Pancreas (tissue), 10 donors: ENCODE data around the gene ZNF787. TPM values are rescaled to one million over a fixed set of nuclear protein-coding genes. Genes with fewer than 3 reads are reported as not detected.

Source experiments
- ATAC-seq, 4 donors: fragments of 200-7000 bp; cut with Tn5 transposase; one replicate each; pipeline versions ENCODE4 v1.8.0 to v1.9.1; 2020; ENCODE audit warnings: mild to moderate bottlenecking in 4 of 4, moderate library complexity in 4 of 4
- DNase-seq, 6 donors: peaks; one replicate each; pipeline ENCODE4 v3.0.0-alpha.2; 2020
- FAIRE-seq: peaks from 2 replicates; lab custom pipeline; 2012; peaks lifted over from hg19 to GRCh38; lab: Jason Lieb, UNC
- H3K27ac ChIP-seq, 4 donors: fragments of 200-600 bp; sonication (generic); 1 replicate in 3 of 4; 2 replicates in 1 of 4; pipeline versions ENCODE4 v1.5.0 to v1.8.0; 2020
- H3K27me3 ChIP-seq, 4 donors: fragments of 200-600 bp; one replicate each; pipeline ENCODE4 v1.8.0; 2021
- H3K36me3 ChIP-seq, 3 donors: fragments of 200-600 bp; sonication (generic) in 1 of 3; one replicate each; pipeline versions ENCODE4 v1.5.0 to v1.8.0; 2020 to 2021
- H3K4me1 ChIP-seq, 3 donors: fragments of 200-600 bp; one replicate each; pipeline ENCODE4 v1.8.0; 2021
- H3K4me3 ChIP-seq, 4 donors: fragments of 200-600 bp; sonication (generic) in 2 of 4; one replicate each; pipeline versions ENCODE4 v1.5.0 to v1.8.0; 2020 to 2021
- H3K9me3 ChIP-seq, 4 donors: fragments of 200-600 bp; one replicate each; pipeline ENCODE4 v1.8.0; 2021
- CTCF ChIP-seq, 4 donors: fragments of 200-600 bp; sonication (generic) in 3 of 4; IDR thresholded peaks; one replicate each; pipeline versions ENCODE4 v1.5.0 to v1.8.0; 2021; ENCODE audit warnings: antibody characterized with exemption in 4 of 4
- WGBS, 2 donors: extraction: QIAGEN DNeasy Blood & Tissue Kit; methylation state at CpG; one replicate each; pipeline ENCODE4 v1.1.7; 2013; 5-methylcytosine and 5-hydroxymethylcytosine counted together
- intact Hi-C, 3 donors: fragments of 100-400 bp; cut with DNase I; formaldehyde crosslinking; loops; one replicate each; pipeline versions ENCODE4 v1.11.1 to v1.14.2; 2022
- polyA plus RNA-seq, 2 donors: library from polyadenylated mRNA; stranded (reverse); fragments of 200-250 nt; gene quantifications; one replicate each; pipeline ENCODE4 v1.2.3, GENCODE V29; 2013
- total RNA-seq, 6 donors: library from RNA; stranded (reverse); fragmentation: NEBNext Ultra II Directional in 4 of 6; extraction: Animal tissue kit (Norgen Biotek cat#: 25700) in 4 of 6; gene quantifications; one replicate each; pipeline versions ENCODE4 v1.2.1 to v1.2.4, GENCODE V29; 2021 to 2023
- donor health status: healthy with polysubstance abuse.
- donor health status: DM: no; HTN: no; CAD: no; lungs with moderate emphysema.
- donor health status: DM: no; HTN: no; CAD: no.
- donor health status: control.
- donor health status: control.
- donor health status: Bipolar disorder and iron deficiency.
- donor health status: DM: yes; HTN: yes; CAD: no.
- donor health status: DM: no; HTN: no; CAD: no.
- donor health status: DM: no; HTN: no; CAD: no.
- donor health status: DM: yes; HTN: yes; CAD: no.

Gene ZNF787
- total and polyA plus RNA-seq, 8 donors = 13.6 to 41.9 (median 25.6) TPM

DNA sequence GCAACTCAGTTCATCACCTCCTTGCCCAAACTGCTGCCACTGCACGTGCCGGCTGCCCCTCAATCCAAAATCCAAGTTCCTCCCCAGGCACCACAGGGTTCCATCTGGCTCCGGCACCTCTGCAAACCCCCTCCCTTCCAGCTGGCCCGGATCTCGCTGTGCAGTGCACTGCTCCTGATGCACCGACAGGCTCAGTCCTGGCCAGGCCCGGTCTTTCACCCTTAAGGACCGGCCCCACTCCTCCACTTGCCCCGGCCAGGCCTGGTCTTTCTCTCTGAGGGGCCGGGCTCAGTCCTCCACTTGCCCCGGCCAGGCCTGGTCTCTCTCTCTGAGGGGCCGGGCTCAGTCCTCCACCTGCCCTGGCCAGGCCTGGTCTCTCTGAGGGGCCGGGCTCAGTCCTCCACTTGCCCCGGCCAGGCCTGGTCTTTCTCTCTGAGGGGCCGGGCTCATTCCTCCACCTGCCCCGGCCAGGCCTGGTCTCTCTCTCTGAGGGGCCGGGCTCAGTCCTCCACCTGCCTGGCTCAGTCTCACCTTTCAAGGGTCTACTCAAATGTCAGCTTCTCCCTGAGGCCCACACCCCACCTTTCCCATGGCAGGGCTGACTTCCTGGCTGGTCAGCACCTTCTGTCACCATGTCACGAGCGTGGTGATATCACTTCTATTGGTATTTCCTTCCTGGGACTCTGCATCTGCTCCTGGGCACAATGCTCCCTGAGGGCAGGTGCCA is 6.9 kb downstream of the ZNF787 start:
- Histone ChIP-seq H3K9me3 (no peaks in the 10 kb centered on the region), H3K27me3 (no peaks in the 10 kb centered on the region), H3K4me3 (no peak overlapping the region), H3K27ac (peak overlapping the region in 2 of 4 donors; percentile 17 to 23), H3K4me1 (peaks cover 51 to 70% (median 52%) of the 10 kb centered on the region in 3 donors), H3K36me3 (no peaks in the 10 kb centered on the region)
- no peak for TF ChIP-seq CTCF (IDR thresholded peaks at IDR 0.05)
- DNase-seq (no peak), FAIRE-seq (no peak), ATAC-seq (no peak)
- intact Hi-C loops = no loop called here
- WGBS, 2 donors = 67 to 71% methylated on average over 16 to 19 of the region's 19 CpGs

DNA sequence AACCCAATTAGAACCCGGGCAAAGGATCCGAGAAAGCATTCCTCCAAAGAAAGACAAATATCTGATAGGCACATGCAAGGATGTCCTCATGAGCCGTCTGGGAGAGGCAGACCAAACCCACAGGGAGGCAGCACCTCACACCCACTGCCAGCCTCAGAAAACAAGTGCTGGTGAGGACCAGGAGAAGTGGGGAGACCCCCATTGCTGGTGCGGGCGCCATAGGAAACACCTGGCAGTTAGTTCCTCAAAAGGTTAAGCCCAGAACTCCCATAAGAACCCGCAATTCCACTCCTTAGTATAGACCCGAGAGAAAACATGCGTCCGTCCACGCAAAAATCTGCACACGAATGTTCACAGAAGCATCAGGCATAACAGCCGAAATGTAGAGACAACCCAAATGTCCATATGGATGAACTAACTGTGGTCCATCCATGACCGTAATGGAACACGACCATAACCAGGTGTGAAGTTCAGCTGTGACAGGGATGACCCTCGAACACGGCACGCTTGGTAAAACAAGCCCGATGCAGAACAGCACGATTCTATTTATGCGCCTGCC is 7.9 kb downstream of the ZNF787 start:
- Histone ChIP-seq H3K4me1 (peaks cover 49 to 69% (median 52%) of the 10 kb centered on the region in 3 donors), H3K9me3 (no peaks in the 10 kb centered on the region), H3K27ac (peak overlapping the region in 1 of 4 donors; percentile 70), H3K27me3 (no peaks in the 10 kb centered on the region), H3K36me3 (no peaks in the 10 kb centered on the region), H3K4me3 (no peak overlapping the region)
- ATAC-seq = no peak
- TF ChIP-seq CTCF (IDR thresholded peaks at IDR 0.05) = no peak
- DNase-seq = no peak
- intact Hi-C loops = no loop called here
- 71 to 72% methylated on average over 20 of the region's 20 CpGs for WGBS, 2 donors
- no peak for FAIRE-seq

GRCh38 chr19:56112313-56112709 is 8.8 kb downstream of the ZNF787 start:
- Histone ChIP-seq H3K27me3 (no peaks in the 10 kb centered on the region), H3K4me3 (no peak overlapping the region), H3K9me3 (no peaks in the 10 kb centered on the region), H3K36me3 (no peaks in the 10 kb centered on the region), H3K4me1 (peaks cover 43 to 61% (median 50%) of the 10 kb centered on the region in 3 donors), H3K27ac (peak overlapping the region in 3 of 4 donors; percentile 68 to 74 (median 70))
- WGBS, 2 donors = 40 to 47% methylated on average over 10 of the region's 10 CpGs
- intact Hi-C loops = no loop called here
- no peak for FAIRE-seq
- no peak for DNase-seq
- ATAC-seq = no peak
- no peak for TF ChIP-seq CTCF (IDR thresholded peaks at IDR 0.05)

GRCh38 chr19:56111601-56112312 is 9.3 kb downstream of the ZNF787 start:
- no peak for TF ChIP-seq CTCF (IDR thresholded peaks at IDR 0.05)
- FAIRE-seq (no peak), DNase-seq (peak in 4 of 6 donors; percentile 43 to 72 (median 62)), ATAC-seq (peak; percentile 25 to 62 (median 43))
- Histone ChIP-seq H3K36me3 (no peaks in the 10 kb centered on the region), H3K27ac (peak overlapping the region; percentile 60 to 74 (median 69)), H3K4me1 (peaks cover 43 to 59% (median 50%) of the 10 kb centered on the region in 3 donors), H3K4me3 (peak overlapping the region in 1 of 4 donors; percentile 12), H3K9me3 (no peaks in the 10 kb centered on the region), H3K27me3 (no peaks in the 10 kb centered on the region)
- WGBS, 2 donors = 43 to 47% methylated on average over 23 to 24 of the region's 24 CpGs
- intact Hi-C loops = no loop called here
